Measurements from ENCODE around the gene SPOCK1. TPM values are rescaled to one million over a fixed set of nuclear protein-coding genes. Genes with fewer than 3 reads are reported as not detected.

SPOCK1 gene
- total RNA-seq, 1 experiment from 2014 or later = 0.27 TPM

GRCh38 chr5:137181667-137182066 is 317.5 kb downstream of the SPOCK1 start:
- DNase-seq (ENCODE audit: low read depth, low spot score) = no peak
- intact Hi-C loops (cut with micrococcal nuclease) = no loop called here
- RAD21 ChIA-PET (ENCODE audit: low non-redundant PET in 1 of 2, low total read pairs in 2 of 2, uncharacterized antibody in 2 of 2, unreplicated experiment in 2 of 2) = no interaction called here
- BruUV-seq (replicated peaks) = no TSS peak
- TF ChIP-seq POLR2AphosphoS5 (IDR thresholded peaks at IDR 0.05; ENCODE audit: low read depth, low read length) (no peak), ZNF274 (IDR thresholded peaks at IDR 0.05; ENCODE audit: low read depth, low read length) (no peak), SRF (IDR thresholded peaks at IDR 0.05; ENCODE audit: low read depth) (no peak), ZFX (IDR thresholded peaks at IDR 0.05) (no peak), CTCF (IDR thresholded peaks at IDR 0.05 in 2 of 3, conservative IDR thresholded peaks at IDR 0.05 in 1 of 3; ENCODE audit: borderline replicate concordance in 1 of 3, insufficient read depth in 1 of 3, low read depth in 2 of 3, low read length in 2 of 3) (no peak), ZBTB33 (IDR thresholded peaks at IDR 0.05; ENCODE audit: extremely low read depth, insufficient replicate concordance, low read length) (no peak), EGR1 (IDR thresholded peaks at IDR 0.05; ENCODE audit: low read depth) (no peak), FOSL1 (IDR thresholded peaks at IDR 0.05; ENCODE audit: low read depth) (no peak), YY1 (IDR thresholded peaks at IDR 0.05; ENCODE audit: extremely low read depth, insufficient replicate concordance, low read depth, low read length) (no peak), CEBPB (IDR thresholded peaks at IDR 0.05; ENCODE audit: low read depth) (no peak), POLR2A (IDR thresholded peaks at IDR 0.05; ENCODE audit: borderline replicate concordance, extremely low read depth, insufficient read depth, insufficient read length) (no peak), TCF7L2 (IDR thresholded peaks at IDR 0.05; ENCODE audit: borderline replicate concordance, extremely low read depth, insufficient read depth, insufficient read length) (no peak), ATF3 (IDR thresholded peaks at IDR 0.05) (no peak), EZH2 (IDR thresholded peaks at IDR 0.05) (no peak), SIN3A (IDR thresholded peaks at IDR 0.05; ENCODE audit: low read depth) (no peak), REST (IDR thresholded peaks at IDR 0.05; ENCODE audit: low read depth) (no peak), ELF1 (IDR thresholded peaks at IDR 0.05; ENCODE audit: borderline replicate concordance, low read depth) (no peak), EZH2phosphoT487 (IDR thresholded peaks at IDR 0.05; ENCODE audit: borderline replicate concordance) (no peak), SP1 (IDR thresholded peaks at IDR 0.05; ENCODE audit: low read depth) (no peak)
- CTCF ChIA-PET = no interaction called here
- no peak overlapping the region for H3K27ac ChIP-seq (ENCODE audit: low read depth, low read length)
- H3K9me3 ChIP-seq (ENCODE audit: control insufficient read depth in 1 of 2, insufficient read depth in 1 of 2, low read depth in 1 of 2, low read length in 2 of 2) = no peaks in the 10 kb centered on the region
- H3K9me2 ChIP-seq (ENCODE audit: insufficient read depth) = no peaks in the 10 kb centered on the region
- no peak overlapping the region for H2AFZ ChIP-seq (ENCODE audit: low read depth, low read length, poor library complexity, severe bottlenecking)
- H3K27me3 ChIP-seq (ENCODE audit: insufficient read depth, low read length) = peaks cover 86% of the 10 kb centered on the region
- no peaks in the 10 kb centered on the region for H3K79me2 ChIP-seq (ENCODE audit: insufficient read depth, low read length)
- no peak overlapping the region for H3K4me2 ChIP-seq (ENCODE audit: low read length)
- no peak for ATAC-seq
- no peak overlapping the region for H3K4me3 ChIP-seq (replicated peaks in 1 of 2; ENCODE audit: low read depth in 1 of 2, low read length in 2 of 2)
- no peaks in the 10 kb centered on the region for H3K4me1 ChIP-seq (ENCODE audit: control insufficient read depth in 1 of 2, insufficient read depth in 2 of 2, low read length in 2 of 2)
- POLR2A ChIA-PET = no interaction called here
- no peaks in the 10 kb centered on the region for H3K36me3 ChIP-seq (ENCODE audit: control insufficient read depth in 1 of 2, insufficient read depth in 2 of 2, low read length in 2 of 2)
- no peaks in the 10 kb centered on the region for H4K20me1 ChIP-seq (ENCODE audit: insufficient read depth)
- H3K9ac ChIP-seq (ENCODE audit: low read length) = no peak overlapping the region

All from HCT116 (cell line).